Left ventricle myocardium inferior (tissue), 1 donor: ENCODE measurements around the gene PGM1. TPM values are rescaled to one million over a fixed set of nuclear protein-coding genes. Genes with fewer than 3 reads are reported as not detected.
A peak's percentile ranks its signal among the peaks of the same experiment; 100 is the strongest.

Experiments used
- DNase-seq: peaks from one replicate; pipeline ENCODE4 v3.0.0-alpha.2; 2020
- H3K27ac ChIP-seq: fragments of 200-600 bp; replicated peaks from 2 replicates; pipeline ENCODE4 v1.8.0; 2021
- H3K27me3 ChIP-seq: fragments of 200-600 bp; 2 replicates; pipeline ENCODE4 v1.8.0; 2021; ENCODE audit warnings: low read depth
- H3K36me3 ChIP-seq: fragments of 200-600 bp; 2 replicates; pipeline ENCODE4 v1.8.0; 2021
- H3K4me1 ChIP-seq: fragments of 200-600 bp; 2 replicates; pipeline ENCODE4 v1.8.0; 2021
- H3K4me3 ChIP-seq: fragments of 200-600 bp; 2 replicates; pipeline ENCODE4 v1.8.0; 2021; ENCODE audit warnings: mild to moderate bottlenecking, moderate library complexity
- H3K9me3 ChIP-seq: fragments of 200-600 bp; replicated peaks from 2 replicates; pipeline ENCODE4 v1.8.0; 2021
- intact Hi-C: fragments of 100-400 bp; cut with micrococcal nuclease; formaldehyde crosslinking; loops from one replicate; pipeline ENCODE4 v1.11.0; 2022
- total RNA-seq: library from RNA; stranded (reverse); fragmentation: NEBNext Ultra II Directional; extraction: Animal tissue kit (Norgen Biotek cat#: 25700); gene quantifications from one replicate; pipeline ENCODE4 v1.2.1, GENCODE V29; 2021
- TF ChIP-seq, protein P1 (sequence below): fragments of 200-600 bp; IDR thresholded peaks from 2 replicates; pipeline ENCODE4 v1.8.0; 2021; ENCODE audit warnings: antibody characterized with exemption, mild to moderate bottlenecking, borderline replicate concordance
- donor health status: DM: no; HTN: yes; CAD: no; lungs with severe emphysema.

The PGM1 gene
- total RNA-seq, 1 donor from 2014 or later: 280 TPM

DNA sequence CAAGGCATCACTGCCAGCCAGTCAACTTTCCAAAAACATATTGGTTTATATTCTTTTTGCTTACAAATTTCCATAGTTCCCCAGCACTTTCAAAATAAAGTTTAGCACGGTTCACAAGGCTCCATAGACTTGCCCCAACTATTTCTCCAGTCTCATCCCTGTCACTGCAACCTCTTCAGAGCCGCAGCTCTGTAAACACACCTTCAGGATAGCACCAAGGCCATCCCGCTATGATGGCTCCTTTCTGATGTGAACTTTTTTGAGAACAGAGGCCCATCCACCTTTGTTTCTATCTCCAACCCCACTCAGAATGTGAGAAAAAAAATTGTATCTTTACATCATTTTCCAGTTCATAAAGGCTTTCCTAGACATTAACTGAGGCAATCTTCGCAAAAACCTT is 26.3 kb downstream of the PGM1 start:
- intact Hi-C loops: no loop called here
- no peak overlapping the region for H3K27ac ChIP-seq

DNA sequence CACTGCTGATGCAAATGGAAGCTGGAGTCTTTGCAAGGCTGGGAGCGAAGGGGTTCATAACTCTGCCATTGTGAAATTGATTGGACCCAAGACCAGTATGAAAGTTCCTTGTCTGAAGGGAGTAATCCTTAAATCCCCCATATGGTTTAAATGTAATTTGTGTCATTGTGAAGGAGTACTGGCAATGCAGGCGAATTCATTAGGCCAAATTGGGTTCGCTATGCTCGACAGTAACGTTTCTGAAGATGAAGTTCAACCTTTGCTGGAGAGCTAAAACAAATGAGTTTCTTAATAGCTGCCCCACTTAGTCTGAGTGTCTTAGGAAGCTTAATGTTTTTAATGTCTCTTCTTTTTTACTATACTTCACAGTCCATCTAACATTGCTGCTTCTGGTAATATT is 27.5 kb downstream of the PGM1 start:
- Histone ChIP-seq H3K4me3 (no peak overlapping the region), H3K4me1 (peaks cover 76% of the 10 kb centered on the region), H3K27me3 (no peaks in the 10 kb centered on the region), H3K9me3 (no peaks in the 10 kb centered on the region), H3K36me3 (no peaks in the 10 kb centered on the region), H3K27ac (peak overlapping the region; percentile 72)
- DNase-seq: no peak
- TF ChIP-seq, protein P1, sequence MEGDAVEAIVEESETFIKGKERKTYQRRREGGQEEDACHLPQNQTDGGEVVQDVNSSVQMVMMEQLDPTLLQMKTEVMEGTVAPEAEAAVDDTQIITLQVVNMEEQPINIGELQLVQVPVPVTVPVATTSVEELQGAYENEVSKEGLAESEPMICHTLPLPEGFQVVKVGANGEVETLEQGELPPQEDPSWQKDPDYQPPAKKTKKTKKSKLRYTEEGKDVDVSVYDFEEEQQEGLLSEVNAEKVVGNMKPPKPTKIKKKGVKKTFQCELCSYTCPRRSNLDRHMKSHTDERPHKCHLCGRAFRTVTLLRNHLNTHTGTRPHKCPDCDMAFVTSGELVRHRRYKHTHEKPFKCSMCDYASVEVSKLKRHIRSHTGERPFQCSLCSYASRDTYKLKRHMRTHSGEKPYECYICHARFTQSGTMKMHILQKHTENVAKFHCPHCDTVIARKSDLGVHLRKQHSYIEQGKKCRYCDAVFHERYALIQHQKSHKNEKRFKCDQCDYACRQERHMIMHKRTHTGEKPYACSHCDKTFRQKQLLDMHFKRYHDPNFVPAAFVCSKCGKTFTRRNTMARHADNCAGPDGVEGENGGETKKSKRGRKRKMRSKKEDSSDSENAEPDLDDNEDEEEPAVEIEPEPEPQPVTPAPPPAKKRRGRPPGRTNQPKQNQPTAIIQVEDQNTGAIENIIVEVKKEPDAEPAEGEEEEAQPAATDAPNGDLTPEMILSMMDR: no peak
- intact Hi-C loops: loop anchor here (5.0 to 10.0 kb wide), 2 partner anchors 514 to 627 kb away; no protein-coding TSS in a partner anchor

More for the DNA sequence above, 26.3 kb downstream of the PGM1 start:
- Histone ChIP-seq H3K36me3 (no peaks in the 10 kb centered on the region), H3K27me3 (no peaks in the 10 kb centered on the region), H3K9me3 (no peaks in the 10 kb centered on the region), H3K4me3 (no peak overlapping the region), H3K4me1 (peaks cover 68% of the 10 kb centered on the region)
- DNase-seq: no peak
- TF ChIP-seq, protein P1: no peak

DNA sequence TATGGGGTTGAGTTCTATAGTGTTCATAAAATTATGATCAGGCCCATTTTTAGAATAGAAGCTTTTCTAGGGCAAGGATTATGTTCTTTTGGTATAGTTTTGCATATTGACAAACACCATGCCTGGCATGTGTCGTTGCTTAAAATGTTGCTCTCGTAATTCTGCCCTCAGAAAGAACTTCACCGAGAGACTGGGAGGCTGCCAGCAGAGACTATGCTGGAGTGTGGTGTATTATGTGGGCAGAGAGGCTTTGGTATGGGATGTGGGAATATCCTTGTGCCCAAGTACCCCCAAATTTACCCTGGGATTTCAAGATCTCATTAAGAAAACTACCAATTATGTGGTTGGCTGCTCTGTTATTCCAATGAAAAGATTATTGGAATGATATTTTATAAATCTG is 27.9 kb downstream of the PGM1 start:
- DNase-seq: peak; percentile 28
- H3K4me1 ChIP-seq: peaks cover 76% of the 10 kb centered on the region
- H3K36me3 ChIP-seq: no peaks in the 10 kb centered on the region
- TF ChIP-seq, protein P1: no peak
- no peak overlapping the region for H3K4me3 ChIP-seq
- H3K9me3 ChIP-seq: no peaks in the 10 kb centered on the region
- intact Hi-C loops: loop anchor here (5.0 to 10.0 kb wide), 2 partner anchors 514 to 626 kb away; no protein-coding TSS in a partner anchor
- no peaks in the 10 kb centered on the region for H3K27me3 ChIP-seq
- peak overlapping the region; percentile 72 for H3K27ac ChIP-seq

DNA sequence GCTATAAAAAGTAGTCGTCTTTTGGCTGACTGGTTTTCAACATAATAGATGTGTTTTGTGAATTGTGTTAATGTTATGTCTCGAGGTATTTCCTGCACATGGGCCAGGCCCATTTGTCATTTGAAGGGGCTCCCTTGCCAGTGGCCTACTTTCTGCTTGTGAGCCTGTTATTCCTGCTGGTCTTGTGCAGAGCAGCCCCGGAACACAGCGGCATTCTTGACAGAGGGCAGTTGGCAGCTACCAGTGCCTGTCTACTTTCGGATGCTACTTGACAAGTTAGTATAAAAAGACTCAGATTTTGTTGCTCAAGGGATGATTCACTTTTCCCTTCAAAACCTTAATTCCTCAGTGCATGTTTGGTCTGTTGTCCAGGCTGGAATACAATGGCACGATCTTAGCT is 28.5 kb downstream of the PGM1 start:
- H3K36me3 ChIP-seq: no peaks in the 10 kb centered on the region
- H3K9me3 ChIP-seq: no peaks in the 10 kb centered on the region
- peak; percentile 36 for DNase-seq
- no peak overlapping the region for H3K4me3 ChIP-seq
- no peaks in the 10 kb centered on the region for H3K27me3 ChIP-seq
- intact Hi-C loops: loop anchor here (5.0 to 10.0 kb wide), 2 partner anchors 513 to 626 kb away; no protein-coding TSS in a partner anchor
- H3K4me1 ChIP-seq: peaks cover 76% of the 10 kb centered on the region
- peak overlapping the region; percentile 72 for H3K27ac ChIP-seq
- TF ChIP-seq, protein P1: no peak

DNA sequence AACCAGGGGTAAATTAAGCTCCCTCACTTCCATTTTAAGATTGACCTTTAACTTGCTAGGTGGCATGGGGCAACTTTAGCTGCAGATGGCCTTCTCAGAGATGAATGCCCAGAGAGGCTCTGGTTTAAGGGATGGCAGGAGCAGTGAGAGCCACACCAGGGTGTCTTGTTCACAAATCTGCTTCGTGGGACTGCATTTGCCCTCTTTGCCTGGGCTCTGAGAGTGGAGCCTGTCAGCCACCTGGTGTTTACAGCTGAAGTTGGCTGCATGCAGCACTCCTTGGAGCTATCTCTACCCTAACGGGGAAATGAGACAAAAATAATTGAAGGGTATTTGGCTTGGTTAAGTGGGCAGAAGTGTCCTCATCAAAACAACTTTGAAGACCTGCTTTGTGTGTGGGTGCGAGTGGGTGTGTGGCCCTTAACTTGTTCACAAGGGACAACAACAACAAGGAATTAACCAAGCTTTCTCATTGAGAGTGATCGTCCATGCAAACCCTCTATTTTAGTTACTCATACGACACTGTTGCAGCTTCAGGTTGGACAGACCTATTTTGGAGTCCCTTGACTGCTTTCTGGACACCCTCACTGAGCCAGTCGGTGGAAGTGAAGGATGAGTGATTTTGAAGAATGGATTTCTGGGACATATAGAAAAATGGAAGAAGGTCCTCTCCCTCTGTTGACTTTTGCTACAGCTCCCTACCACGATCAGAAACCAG is 29.8 kb downstream of the PGM1 start:
- Histone ChIP-seq H3K4me1 (peaks cover 75% of the 10 kb centered on the region), H3K36me3 (no peaks in the 10 kb centered on the region), H3K4me3 (no peak overlapping the region), H3K9me3 (no peaks in the 10 kb centered on the region), H3K27me3 (no peaks in the 10 kb centered on the region), H3K27ac (peak overlapping the region; percentile 72)
- DNase-seq: no peak
- intact Hi-C loops: loop anchor here (5.0 to 10.0 kb wide), 2 partner anchors 512 to 624 kb away; no protein-coding TSS in a partner anchor
- TF ChIP-seq, protein P1: peak; percentile 25
